ENCODE data around the gene TMSB4X.
"Not testable (repeated sequence)": the region's sequence is repeated elsewhere in the genome, so short reads cannot be mapped to it uniquely, and the experiment has no call there.

TMSB4X gene

GRCh38 chrX:12955882-12956703 lies 18.8 kb upstream of the TMSB4X start:
- DNase-seq: peak; percentile 90

GRCh38 chrX:12956704-12957534 lies 18.0 kb upstream of the TMSB4X start:
- peak; percentile 65 to 71 for DNase-seq

GRCh38 chrX:12958059-12958458 lies 16.9 kb upstream of the TMSB4X start:
- DNase-seq: no peak

- no peak for DNase-seq
Measured at GRCh38 chrX:12958461-12958860, 16.4 kb upstream of the TMSB4X start.

GRCh38 chrX:12961196-12961718 lies 13.7 kb upstream of the TMSB4X start:
- peak in 1 of 2 donors; percentile 21 for DNase-seq

GRCh38 chrX:12962041-12962504 lies 12.8 kb upstream of the TMSB4X start:
- peak in 1 of 2 donors; percentile 37 for DNase-seq

GRCh38 chrX:12963210-12963850 lies 11.6 kb upstream of the TMSB4X start:
- DNase-seq: not testable (repeated sequence)

GRCh38 chrX:12965131-12965940 lies 9.6 kb upstream of the TMSB4X start:
- no peak for DNase-seq

GRCh38 chrX:12966151-12966550 lies 8.8 kb upstream of the TMSB4X start:
- no peak for DNase-seq

GRCh38 chrX:12967711-12968465 lies 7.0 kb upstream of the TMSB4X start:
- peak in 1 of 2 donors; percentile 38 for DNase-seq

GRCh38 chrX:12970691-12971202 lies 4.2 kb upstream of the TMSB4X start:
- DNase-seq: peak; percentile 63 to 70

- peak; percentile 37 to 47 for DNase-seq
Measured at GRCh38 chrX:12971282-12972003, 3.5 kb upstream of the TMSB4X start.

- DNase-seq: peak; percentile 45 to 49
Measured at GRCh38 chrX:12972243-12972642, 2.7 kb upstream of the TMSB4X start.

GRCh38 chrX:12972878-12973560 lies 1.9 kb upstream of the TMSB4X start:
- peak; percentile 43 to 46 for DNase-seq

GRCh38 chrX:12973561-12974304 lies 1.2 kb upstream of the TMSB4X start:
- DNase-seq: peak; percentile 75 to 76

GRCh38 chrX:12974305-12974795 lies 560 bp upstream of the TMSB4X start:
- DNase-seq: peak; percentile 71 to 74

GRCh38 chrX:12975670-12975965 lies 708 bp downstream of the TMSB4X start:
- no peak for DNase-seq

- peak; percentile 80 to 84 for DNase-seq
Measured at GRCh38 chrX:12975991-12976558, 1.2 kb downstream of the TMSB4X start.
